Activated T-cell treated with anti-CD3 and anti-CD28 coated beads for 24 hours (primary cell): ENCODE measurements around the gene COPB2.
"Not testable (repeated sequence)": the region's sequence is repeated elsewhere in the genome, so short reads cannot be mapped to it uniquely, and the experiment has no call there.

ENCODE experiments used
- DNase-seq: peaks from one replicate; pipeline ENCODE4 v3.0.0-alpha.2; 2020; ENCODE audit warnings: low read depth

The COPB2 gene

GRCh38 chr3:139389552-139390368 lies at the start of gene COPB2:
Gene COPB2 (minus strand): TSS chr3:139389647. CDS start chr3:139389550, 97 bp downstream.
- peak; percentile 96 for DNase-seq

GRCh38 chr3:139434764-139435307 lies 45.4 kb upstream of the COPB2 start:
- no peak for DNase-seq

GRCh38 chr3:139434228-139434627 lies 44.8 kb upstream of the COPB2 start:
- no peak for DNase-seq

GRCh38 chr3:139433089-139433488 lies 43.6 kb upstream of the COPB2 start:
- no peak for DNase-seq

GRCh38 chr3:139430493-139430892 lies 41.0 kb upstream of the COPB2 start:
- DNase-seq, result no peak

- no peak for DNase-seq
These were observed 38.0 kb upstream of the COPB2 start for GRCh38 chr3:139427283-139428060.

GRCh38 chr3:139425745-139426400 lies 36.4 kb upstream of the COPB2 start:
- DNase-seq, result no peak

- no peak for DNase-seq
These were observed 33.8 kb upstream of the COPB2 start for GRCh38 chr3:139423232-139423631.

- DNase-seq, result no peak
These were observed 32.0 kb upstream of the COPB2 start for GRCh38 chr3:139421460-139421859.

- DNase-seq, result no peak
These were observed 31.6 kb upstream of the COPB2 start for GRCh38 chr3:139421040-139421439.

GRCh38 chr3:139418144-139418543 lies 28.7 kb upstream of the COPB2 start:
- no peak for DNase-seq

- no peak for DNase-seq
These were observed 26.8 kb upstream of the COPB2 start for GRCh38 chr3:139416275-139416674.

GRCh38 chr3:139414608-139415224 lies 25.3 kb upstream of the COPB2 start:
- DNase-seq, result no peak

GRCh38 chr3:139412891-139413290 lies 23.4 kb upstream of the COPB2 start:
- not testable (repeated sequence) for DNase-seq

GRCh38 chr3:139401155-139401554 lies 11.7 kb upstream of the COPB2 start:
- not testable (repeated sequence) for DNase-seq

- no peak for DNase-seq
These were observed 7.3 kb upstream of the COPB2 start for GRCh38 chr3:139396707-139397106.

- no peak for DNase-seq
These were observed 4.7 kb upstream of the COPB2 start for GRCh38 chr3:139394116-139394515.

- no peak for DNase-seq
These were observed 461 bp downstream of the COPB2 start for GRCh38 chr3:139388821-139389551.

- no peak for DNase-seq
These were observed 1.4 kb downstream of the COPB2 start for GRCh38 chr3:139388077-139388476.

GRCh38 chr3:139382291-139382690 lies 7.2 kb downstream of the COPB2 start:
- not testable (repeated sequence) for DNase-seq

- no peak for DNase-seq
These were observed 8.9 kb downstream of the COPB2 start for GRCh38 chr3:139380575-139380974.
